HepG2 (cell line): ENCODE measurements around the gene C19orf44.

Experiments used
- CEBPB ChIP-seq: IDR thresholded peaks from 2 replicates; pipeline ENCODE4 v1.6.1; 2011; ENCODE audit warnings: low read depth, low read length, improper control_type of control experiment, borderline replicate concordance
- CREB1 ChIP-seq, 2 experiments: fragments of 450-650 bp in 1 of 2; IDR thresholded peaks; 2 replicates each; pipeline ENCODE4 v1.6.1; 2016 to 2017; ENCODE audit warnings: control low read depth in 1 of 2, mild to moderate bottlenecking in 1 of 2, missing compliant biosample characterization in 1 of 2, missing genetic modification characterization in 1 of 2
- ELF1 ChIP-seq: sonication (generic); formaldehyde crosslinking; IDR thresholded peaks from 2 replicates; pipeline ENCODE4 v1.4.0; 2020; ENCODE audit warnings: missing genetic modification reagents
- HMGXB3 ChIP-seq: sonication (generic); formaldehyde crosslinking; IDR thresholded peaks from 2 replicates; pipeline ENCODE4 v1.4.0; 2020; ENCODE audit warnings: missing genetic modification reagents, borderline replicate concordance
- HOXD1 ChIP-seq: sonication (generic); formaldehyde crosslinking; IDR thresholded peaks from 2 replicates; pipeline ENCODE4 v1.5.0; 2020; ENCODE audit warnings: missing genetic modification reagents
- MAX ChIP-seq: IDR thresholded peaks from 2 replicates; pipeline ENCODE4 v1.6.1; 2012; ENCODE audit warnings: inconsistent platforms
- SNRNP70 ChIP-seq: fragments of 200-400 bp; formaldehyde crosslinking; IDR thresholded peaks from 2 replicates; pipeline ENCODE4 v1.6.1; 2017; ENCODE audit warnings: mild to moderate bottlenecking, low read depth, low read length, moderate library complexity
- ZBTB8A ChIP-seq: sonication (generic); formaldehyde crosslinking; IDR thresholded peaks from 2 replicates; pipeline ENCODE4 v1.4.0; 2020; ENCODE audit warnings: mild to moderate bottlenecking, low read depth, missing genetic modification reagents, borderline replicate concordance
- ZNF282 ChIP-seq: fragments of 450-650 bp; IDR thresholded peaks from 2 replicates; pipeline ENCODE4 v1.6.1; 2018; ENCODE audit not compliant: partially characterized antibody
- ZNF329 ChIP-seq: sonication (generic); formaldehyde crosslinking; IDR thresholded peaks from 2 replicates; pipeline ENCODE4 v1.9.0; 2021; ENCODE audit warnings: low read depth, mild to moderate bottlenecking, missing genetic modification reagents
- ZNF614 ChIP-seq: IDR thresholded peaks from 2 replicates; pipeline ENCODE4 v1.6.1; 2018; ENCODE audit warnings: missing biosample characterization, missing genetic modification reagents, inconsistent platforms, borderline replicate concordance
- ZNF777 ChIP-seq: sonication (generic); formaldehyde crosslinking; IDR thresholded peaks from 2 replicates; pipeline ENCODE4 v1.4.0; 2020; ENCODE audit warnings: missing genetic modification reagents

- TF ChIP-seq ELF1 (CRISPR knock-in tag) (no peak), HMGXB3 (CRISPR knock-in tag) (no peak), ZNF282 (no peak), CEBPB (no peak), ZNF777 (no peak), ZBTB8A (no peak), CREB1 (IDR thresholded peaks at IDR 0.05) (no peak), CREB1 (CRISPR knock-in tag; IDR thresholded peaks at IDR 0.05) (no peak), SNRNP70 (no peak), HOXD1 (no peak), ZNF329 (CRISPR knock-in tag) (no peak), MAX (no peak), ZNF614 (CRISPR knock-in tag) (no peak)
These were observed 20.2 kb downstream of the C19orf44 start for GRCh38 chr19:16516381-16516780.
